SH-SY5Y (cell line): ENCODE results near the gene SMTNL1.

Experiments
- GATA2 ChIP-seq: IDR thresholded peaks from 2 replicates; pipeline ENCODE4 v1.6.1; 2011; ENCODE audit warnings: mild to moderate bottlenecking, low read depth, low read length
- GATA3 ChIP-seq: IDR thresholded peaks from 2 replicates; pipeline ENCODE4 v1.6.1; 2011; ENCODE audit warnings: low read depth, mild to moderate bottlenecking, low read length, moderate library complexity

DNA sequence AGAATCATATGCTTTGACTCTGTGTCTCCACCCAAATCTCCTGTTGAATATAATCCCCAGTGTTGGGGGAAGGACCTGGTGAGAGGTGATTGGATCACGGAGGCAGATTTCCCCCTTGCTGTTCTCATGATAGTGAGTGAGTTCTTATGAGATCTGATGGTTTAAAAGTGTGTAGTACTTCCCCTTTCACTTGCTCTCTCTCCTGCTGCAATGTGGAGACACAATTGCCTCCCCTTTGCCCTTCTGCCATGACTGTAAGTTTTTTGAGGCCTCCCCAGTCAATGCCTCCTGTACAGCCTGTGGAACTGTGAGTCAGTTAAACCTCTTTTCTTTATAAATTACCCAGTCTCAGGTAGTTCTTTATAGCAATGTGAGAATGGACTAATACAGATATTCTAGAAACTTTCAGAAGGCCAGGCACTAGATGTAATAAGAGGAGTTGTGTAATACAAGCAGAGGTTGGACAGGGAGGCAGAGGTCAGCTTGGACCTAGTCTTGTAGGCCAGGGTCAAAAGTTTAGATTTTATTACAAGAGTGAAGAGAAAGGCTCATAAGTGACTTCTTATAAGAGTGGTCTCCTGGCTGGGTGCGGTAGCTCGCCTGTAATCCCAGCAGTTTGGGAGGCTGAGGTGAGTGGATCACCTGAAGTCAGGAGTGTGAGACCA lies 50.8 kb downstream of the SMTNL1 start:
- TF ChIP-seq GATA2, result no peak
- TF ChIP-seq GATA3, result no peak
